Measurements from ENCODE around the gene FUT8. TPM values are rescaled to one million over a fixed set of nuclear protein-coding genes. Genes with fewer than 3 reads are reported as not detected.

FUT8 gene
- total RNA-seq, 1 experiment from 2014 or later: 109 TPM

DNA sequence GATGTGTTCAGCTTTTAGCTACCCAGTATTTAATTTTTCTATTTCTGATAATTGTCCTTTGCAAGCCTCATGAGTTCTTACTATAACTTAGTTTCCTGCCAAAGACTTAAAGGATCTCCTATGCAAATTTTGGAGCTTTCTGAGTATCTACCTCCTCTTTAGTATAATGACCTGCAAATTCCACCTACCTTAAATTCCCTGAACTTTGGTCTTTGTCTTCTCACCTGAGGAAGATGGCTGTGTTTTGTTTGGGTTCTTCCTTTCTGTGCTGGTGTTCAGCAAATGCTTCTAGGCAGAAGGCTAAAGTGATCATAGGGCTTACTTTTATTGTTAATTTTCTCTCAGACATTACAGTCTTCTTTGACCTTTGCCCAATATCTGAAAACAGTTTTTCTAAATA is 142.8 kb downstream of the FUT8 start:
- no peak for DNase-seq (ENCODE audit: low read depth)

DNA sequence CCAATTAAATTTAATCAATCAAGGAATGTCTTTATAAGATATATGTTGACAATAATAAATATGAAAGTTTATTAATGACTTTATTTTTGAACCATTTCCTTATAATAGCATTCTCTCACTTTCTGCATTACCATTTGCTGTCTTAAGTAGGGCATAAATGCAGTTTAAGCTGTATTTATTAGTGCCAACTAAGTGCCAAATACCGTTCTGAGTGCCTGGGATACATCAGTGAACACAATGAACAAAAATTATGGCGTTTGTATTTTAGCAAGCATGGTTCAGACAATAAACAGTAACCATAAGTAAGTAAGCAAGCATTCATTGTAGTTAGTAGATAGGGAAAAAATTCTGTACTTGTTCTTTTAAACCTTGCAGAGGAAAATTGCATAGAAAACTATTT is 145.8 kb downstream of the FUT8 start:
- no peak for DNase-seq (ENCODE audit: low read depth)

DNA sequence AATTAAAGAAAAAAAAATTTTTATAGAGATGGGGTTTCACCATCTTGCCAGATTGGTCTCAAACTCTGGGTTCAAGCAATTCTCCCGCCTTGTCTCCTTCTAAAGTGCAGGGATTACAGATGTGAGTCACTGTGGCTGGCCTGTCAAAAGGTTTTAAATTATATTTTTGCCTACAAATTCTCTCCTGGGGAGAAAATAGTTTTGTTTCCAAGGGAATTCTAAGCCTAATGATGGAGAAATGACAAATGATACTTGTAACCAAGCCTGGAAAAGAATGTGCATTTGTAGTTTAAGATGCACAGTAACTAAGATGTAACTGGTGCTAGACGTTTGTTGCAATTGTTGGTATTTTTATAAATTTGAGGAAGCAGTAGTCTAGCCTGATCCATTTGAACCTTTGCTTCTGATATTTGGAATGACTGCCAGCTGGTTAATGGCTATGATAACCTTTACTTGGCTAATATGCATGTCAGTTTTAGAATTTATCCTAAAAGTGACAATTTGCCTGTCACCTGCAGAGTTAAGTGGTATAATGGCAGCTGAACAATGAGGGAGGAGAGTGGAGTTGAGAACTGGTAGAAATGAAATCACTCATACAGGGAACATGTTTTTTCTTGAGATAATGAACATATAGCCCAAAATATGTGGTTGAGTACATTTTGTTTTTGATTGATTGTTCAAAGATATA is 148.0 kb downstream of the FUT8 start:
- peak; percentile 70 for DNase-seq (ENCODE audit: low read depth)

DNA sequence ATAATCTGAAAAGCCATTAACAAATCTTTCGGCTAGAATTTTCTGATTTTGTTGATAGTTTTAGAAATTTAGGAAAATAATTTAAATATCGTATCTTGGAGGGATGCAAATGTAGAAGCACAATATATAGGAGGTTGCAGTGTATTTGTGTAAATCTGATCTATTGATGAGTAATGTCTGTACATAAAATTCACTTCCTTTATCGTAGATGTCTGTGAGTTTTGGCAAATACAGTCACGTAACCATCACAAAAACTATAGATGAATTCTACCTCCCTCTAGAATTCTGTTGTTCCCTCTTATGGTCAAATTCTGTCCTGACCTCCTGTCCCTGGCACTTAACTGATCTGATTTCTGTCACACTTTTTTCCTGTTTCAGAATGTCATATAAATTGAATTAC is 151.8 kb downstream of the FUT8 start:
- DNase-seq (ENCODE audit: low read depth): no peak

DNA sequence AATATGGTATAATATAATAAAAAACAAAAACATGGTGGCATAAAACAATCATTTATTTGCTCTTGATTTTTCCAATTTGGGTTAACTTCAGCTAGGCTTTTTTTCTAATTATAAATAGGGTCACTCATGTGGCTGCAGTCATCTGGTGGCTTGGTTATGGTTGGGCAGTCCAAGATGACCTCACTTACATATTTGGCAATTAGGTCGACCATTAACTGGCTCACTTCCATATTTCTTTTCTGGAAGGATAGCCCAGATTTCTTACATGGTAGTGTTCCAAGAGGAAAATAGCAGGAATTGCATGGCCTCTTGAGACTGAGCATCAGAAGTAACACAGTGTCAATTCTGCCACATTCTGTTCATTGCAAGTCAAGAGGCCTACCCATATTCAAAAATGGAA is 153.4 kb downstream of the FUT8 start:
- peak; percentile 56 for DNase-seq (ENCODE audit: low read depth)

DNA sequence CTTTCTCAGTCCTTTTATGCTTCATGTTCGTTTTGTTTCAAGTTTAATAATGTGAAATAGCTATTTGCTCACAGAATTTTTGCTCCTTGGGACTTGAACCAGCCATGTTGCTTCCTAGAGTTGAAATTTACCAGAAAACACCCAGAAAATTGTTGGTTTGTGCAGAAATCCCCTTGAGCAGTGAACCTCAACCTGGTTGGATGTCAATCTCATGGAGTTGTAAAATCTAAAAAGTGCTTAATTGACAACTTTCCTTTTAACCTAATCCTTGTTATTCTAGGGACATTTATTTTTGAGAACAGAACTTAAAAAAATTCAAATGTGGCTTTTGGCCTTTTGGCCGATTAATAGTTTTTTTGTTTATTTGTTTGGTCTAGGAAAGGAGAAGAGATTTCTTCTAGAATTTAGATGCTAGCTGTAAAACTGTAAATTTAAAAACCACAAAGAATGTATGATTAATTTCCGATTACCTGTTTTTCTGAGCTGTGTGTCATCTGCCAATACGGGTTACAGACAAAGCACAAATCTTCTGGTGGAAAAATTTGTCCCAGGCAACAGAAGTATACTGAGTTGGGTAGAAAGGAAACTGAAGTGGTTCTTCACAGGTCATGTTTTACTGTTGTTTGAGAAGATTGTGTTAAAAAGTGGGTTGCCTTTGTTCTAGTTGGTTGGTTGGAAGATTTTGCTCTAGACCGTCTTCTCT is 154.4 kb downstream of the FUT8 start:
- peak; percentile 71 for DNase-seq (ENCODE audit: low read depth)

DNA sequence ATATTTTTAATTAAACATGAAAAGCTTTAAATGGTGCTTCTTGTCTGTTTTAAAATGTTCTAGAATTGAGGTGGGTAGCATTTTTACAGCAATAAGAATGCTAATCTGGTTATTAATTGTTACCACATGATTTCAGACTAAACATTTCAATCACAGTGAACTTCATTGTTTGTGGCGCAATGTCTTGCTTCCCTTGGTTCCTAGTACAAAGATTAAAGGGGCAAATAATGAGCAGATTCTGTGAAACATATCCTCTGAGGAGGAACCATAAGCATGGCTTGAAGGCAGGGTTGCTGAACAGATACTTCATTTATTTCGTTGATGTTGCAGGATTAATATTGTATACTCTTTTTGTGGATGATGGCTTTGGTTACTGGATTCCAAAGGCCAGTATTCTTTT is 162.1 kb downstream of the FUT8 start:
- DNase-seq (ENCODE audit: low read depth): no peak

DNA sequence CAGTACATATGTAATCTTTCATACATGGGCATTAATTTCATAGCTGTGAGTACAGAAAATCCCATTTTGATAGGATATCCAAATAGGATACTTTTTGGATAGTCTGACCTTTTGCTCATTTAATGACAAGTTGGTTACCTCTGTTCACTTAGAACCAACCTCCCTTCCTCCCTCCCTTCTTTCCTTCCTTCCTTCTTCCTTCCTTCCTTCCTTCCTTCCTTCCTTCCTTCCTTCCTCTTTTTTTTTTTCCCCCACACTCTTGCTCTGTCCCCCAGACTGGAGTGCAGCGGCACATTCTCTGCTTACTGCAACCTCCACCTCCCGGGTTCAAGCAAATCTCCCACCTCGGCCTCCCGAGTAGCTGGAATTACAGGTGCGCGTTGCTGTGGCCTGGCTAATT is 162.9 kb downstream of the FUT8 start:
- no peak for DNase-seq (ENCODE audit: low read depth)

DNA sequence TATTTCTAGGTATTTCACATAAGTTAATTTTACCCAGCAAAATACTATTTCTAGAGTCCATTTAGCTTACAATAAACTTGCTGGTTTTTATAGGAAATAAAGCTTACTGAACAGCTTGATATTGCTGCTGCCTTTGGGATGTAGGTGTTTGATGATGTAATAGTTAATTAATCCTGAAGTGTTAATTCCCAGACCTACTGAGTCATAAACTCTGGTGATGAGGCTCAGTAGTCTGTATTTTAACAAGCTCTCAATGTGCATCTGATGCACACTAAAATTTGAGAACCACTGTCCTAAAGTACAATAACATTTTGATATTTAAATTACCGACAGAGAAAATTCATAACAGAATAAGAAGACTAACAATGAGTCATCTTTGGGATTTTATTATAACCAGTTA is 168.4 kb downstream of the FUT8 start:
- no peak for DNase-seq (ENCODE audit: low read depth)

DNA sequence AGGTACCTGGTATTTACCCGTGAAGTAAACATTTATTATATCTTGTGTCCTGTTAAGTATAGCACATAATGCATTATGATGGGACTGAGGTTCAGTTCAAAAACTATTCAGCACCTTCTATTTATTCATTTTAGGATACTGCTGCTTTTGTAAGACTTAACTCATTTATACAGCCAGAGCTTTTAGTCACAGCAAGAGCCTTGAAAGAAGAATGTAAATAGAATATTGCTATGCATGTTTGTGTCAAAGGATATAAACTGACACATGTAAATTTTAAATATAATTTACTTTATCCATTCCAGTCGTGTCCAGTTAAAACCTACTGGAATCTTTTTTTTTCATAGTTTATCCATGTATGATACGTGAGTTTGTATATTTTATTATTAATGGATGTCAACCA is 168.8 kb downstream of the FUT8 start:
- DNase-seq (ENCODE audit: low read depth): no peak

DNA sequence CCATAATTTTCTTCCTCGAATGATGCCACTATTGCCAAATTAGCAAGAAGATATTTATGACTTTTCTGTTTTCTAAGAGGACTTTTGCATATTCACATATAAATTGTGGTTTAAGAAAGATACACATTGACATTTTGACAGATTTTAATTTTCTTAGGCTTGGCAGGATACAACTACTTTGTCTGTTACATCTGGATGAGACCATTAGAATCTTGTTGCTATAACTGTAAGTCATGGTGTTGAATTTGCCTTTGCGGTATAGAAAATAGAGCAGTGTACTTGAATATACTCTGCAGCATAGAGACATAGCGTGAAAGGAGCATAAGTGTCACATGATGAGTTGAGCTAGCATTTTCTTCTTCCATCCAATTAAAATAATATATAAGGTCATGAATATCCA is 169.3 kb downstream of the FUT8 start:
- no peak for DNase-seq (ENCODE audit: low read depth)

DNA sequence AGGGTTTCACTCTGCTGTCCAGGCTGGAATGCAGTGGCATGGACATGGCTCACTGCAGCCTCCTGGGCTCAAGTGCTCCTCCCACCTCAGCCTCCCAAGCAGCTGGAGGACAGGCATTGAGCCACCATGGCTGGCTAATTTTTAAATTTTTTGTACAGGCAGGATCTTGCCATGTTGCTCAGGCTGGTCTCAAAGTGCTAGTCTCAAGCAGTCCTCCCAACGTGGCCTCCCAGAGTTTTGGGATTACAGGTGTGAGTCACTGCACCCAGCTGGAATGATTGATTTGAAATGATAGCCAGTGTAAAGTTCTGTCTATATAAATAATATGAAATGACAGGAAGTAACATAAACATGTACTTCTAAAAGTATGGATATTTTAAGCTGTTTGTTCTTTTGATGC is 172.7 kb downstream of the FUT8 start:
- DNase-seq (ENCODE audit: low read depth): peak; percentile 23

DNA sequence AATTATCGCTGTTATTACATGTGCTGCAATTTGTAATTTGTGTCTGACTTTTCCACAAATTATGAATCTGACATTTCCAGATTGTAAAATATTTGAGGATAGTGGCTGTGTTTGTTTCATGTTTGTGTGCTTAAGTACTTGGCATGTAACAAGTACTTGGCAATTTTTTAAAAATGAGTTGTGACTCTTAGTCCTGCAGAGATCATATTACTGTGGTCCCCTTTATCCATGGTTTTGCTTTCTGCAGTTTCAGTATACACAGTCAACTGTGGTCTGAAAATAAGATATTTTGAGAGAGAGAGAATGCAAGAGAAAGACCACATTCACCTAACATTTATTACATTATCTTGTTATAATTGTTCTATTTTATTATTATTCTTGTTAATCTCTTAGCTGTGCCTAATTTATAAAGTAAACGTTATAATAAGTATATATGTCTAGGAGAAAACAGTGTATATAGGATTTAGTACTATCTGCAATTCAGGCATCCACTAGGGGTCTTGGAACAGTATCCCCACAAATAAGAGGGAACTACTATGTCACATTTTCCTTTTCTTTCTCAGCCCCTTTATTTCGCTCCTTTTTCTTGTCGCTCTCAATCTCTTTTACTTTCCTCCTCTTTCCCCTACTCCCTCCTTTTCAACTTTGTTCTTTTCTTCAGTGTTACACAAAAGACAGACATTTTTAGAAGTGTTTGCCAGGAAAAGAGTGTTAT is 176.1 kb downstream of the FUT8 start:
- DNase-seq (ENCODE audit: low read depth): no peak

DNA sequence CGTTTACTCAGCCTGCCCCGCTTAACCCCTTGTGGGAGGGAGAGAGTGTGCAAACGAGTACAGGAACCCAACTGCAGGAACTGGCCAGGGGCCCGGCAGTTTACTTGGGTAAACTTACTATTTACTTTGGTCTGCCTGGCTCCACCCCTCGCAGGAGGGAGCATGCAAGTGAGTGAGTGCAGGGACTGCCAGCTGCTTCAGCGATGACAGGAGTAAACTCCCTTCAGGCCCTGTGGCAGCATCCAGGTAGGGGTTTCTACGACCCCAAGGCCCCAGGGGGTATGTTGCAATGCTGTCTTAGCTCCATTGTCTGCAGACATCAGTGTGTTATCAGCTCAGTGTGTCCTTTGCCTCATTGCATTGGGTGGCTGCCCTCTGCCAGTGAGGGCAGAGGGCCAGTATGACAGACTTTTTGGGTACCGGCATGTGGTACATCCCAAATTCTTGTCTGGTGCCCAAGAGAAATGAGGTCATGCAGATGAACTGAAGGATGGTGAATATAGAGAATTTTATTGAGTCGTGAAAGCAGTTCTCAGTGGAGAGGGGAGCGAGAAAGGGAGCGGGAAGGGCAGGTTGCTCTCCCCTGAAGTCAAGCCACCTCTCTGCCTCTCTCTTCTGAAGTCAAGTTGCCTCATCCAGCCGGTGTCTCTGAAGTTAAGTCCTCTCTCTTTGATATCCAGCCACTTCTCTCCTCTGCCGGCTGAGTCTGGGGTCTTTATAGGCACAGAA is 181.8 kb downstream of the FUT8 start:
- DNase-seq (ENCODE audit: low read depth): no peak

DNA sequence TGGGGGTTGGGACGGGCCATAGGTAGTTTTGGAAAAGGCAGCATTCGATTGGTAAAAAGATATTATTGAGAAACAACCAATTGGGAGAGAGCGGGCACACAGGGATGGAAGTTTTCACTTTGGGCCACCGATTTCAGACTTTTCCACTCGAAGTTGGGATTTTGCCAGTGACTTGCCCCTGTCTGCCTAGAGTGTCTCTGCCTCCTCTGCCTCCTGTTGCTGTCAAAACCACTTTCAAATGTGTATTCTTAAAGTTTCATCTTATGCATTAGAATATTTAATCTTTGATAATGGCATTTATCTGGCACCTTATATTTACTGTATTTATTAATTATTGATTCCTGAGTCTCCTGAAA is 182.3 kb downstream of the FUT8 start:
- no peak for DNase-seq (ENCODE audit: low read depth)

DNA sequence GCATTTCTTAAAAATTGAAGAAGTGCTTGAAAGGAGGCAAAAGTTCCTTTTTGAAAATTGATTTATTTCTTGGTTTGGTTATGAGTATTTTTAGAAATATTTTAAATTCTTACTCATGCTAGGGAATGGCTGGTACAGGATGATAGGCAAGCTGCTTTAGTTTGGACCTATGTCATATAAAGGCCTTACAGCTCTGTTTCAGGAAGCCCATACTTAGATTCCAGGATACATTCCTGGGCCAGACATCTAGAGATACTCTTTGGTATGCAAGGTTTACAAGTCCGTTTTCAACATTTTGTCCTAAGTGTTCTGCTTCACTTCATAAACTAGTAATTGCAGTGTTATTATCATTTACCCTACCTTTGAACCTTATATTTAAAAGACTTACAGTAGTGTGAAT is 186.8 kb downstream of the FUT8 start:
- DNase-seq (ENCODE audit: low read depth): peak; percentile 9

DNA sequence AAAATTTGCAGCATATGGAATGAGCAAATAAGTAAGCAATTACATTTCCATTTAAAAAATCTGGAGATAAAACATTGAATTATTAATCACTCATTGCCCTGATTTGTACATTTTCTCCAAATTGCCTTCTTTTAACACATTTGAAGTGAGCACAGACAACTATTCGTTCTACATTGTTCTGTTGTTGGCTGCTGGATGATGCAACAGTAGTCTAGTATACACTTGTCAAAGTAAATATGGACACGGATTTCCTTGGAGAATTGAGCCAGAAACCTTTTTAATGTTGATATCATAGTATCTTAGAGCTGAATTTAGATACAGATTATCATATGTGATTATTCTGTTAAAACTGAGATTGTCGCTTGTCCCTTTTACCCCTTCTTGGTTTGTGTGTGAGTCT is 188.2 kb downstream of the FUT8 start:
- no peak for DNase-seq (ENCODE audit: low read depth)

DNA sequence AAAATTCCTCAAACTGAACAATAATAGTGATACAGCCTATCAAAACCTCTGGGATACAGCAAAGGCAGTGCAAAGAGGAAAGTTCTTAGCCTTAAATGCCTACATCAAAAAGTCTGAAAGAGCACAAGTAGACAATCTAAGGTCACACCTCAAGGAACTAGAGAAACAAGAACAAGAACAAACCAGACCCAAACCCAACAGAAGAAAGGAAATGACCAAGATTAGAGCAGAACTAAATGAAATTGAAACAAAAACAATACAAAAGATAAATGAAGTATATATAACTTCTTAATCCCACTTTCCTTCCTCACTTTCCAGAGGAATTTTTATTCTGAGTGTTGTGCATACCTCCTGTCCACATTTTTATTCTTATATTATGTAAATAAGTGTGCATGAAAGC is 192.0 kb downstream of the FUT8 start:
- no peak for DNase-seq (ENCODE audit: low read depth)

DNA sequence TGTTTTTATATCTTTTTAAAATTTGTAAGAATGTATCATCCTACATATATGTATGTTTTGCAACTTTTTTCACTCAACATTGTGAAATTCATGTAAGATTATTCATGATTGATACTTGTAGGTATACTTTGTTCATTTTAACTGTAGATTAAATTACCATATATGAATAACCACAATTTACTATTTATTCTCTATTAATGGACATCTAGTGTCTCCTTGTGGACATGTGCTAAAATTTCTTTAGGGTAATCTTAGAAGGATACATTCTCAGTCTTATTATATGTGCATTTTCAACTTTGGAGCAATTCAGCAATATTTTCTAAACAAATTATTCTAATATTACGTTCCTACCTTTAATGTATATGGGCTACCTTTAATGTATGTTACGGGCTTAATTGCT is 192.4 kb downstream of the FUT8 start:
- peak; percentile 7 for DNase-seq (ENCODE audit: low read depth)

DNA sequence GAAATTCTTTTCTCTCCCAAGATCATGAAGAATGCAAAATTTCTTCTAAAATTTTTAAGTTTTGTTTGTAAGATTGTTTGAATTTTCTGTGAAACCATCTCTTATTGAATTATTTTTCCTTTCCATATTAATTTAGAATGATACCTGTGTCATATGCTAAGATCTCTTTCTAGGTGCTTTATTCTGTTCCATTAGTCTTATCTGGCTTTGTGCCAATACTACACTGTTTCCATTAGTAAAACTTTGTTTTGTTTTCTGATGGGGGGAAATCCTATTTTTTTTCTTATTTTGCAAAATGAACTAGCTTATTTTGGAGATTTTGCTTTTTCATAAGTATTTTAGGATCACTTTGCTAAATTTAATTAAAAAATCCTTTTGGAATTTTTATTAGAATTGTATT is 193.9 kb downstream of the FUT8 start:
- no peak for DNase-seq (ENCODE audit: low read depth)

DNA sequence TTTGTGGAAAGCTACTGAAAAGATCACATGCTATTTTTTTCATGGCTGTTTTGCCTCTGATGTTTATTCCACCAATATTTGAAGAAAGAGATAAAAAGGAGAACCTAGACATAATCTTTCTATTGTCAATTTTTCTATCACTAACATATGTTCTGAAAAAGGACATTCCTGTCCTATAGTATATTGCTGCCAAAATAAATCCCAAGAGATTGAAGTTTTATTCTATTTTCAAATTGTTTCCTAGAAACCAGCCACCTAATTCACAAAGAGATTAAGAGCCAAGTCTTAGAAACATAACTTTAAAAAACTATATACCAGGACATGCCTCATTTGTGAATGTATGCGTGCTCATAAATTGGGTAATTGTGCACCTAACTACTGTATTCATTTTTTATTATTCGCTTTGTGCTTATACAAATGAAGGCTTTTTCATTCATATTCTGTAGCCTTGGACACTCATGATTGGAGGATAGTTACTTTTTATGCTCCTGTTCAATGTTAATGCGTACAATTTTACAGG is 200.7 kb downstream of the FUT8 start:
- DNase-seq (ENCODE audit: low read depth): no peak

DNA sequence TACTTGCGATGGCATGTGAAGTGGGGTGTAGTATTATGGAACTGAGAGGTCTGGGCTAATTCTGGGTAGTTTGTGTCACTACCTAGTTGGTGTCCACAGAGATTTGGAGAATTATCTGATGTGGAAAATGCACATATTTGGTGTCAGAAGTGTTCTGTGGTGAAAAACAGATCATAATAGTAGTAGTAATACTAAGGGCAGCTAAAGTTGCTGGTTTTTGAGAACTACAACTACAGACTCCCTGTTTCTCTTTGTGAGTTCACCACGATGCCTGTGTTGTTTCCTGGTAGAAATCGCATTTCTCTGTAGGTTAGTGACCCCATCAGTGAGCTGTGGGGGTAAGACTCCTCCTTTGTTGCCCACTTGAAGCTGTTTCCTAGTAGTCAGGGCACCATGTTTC is 206.5 kb downstream of the FUT8 start:
- no peak for DNase-seq (ENCODE audit: low read depth)

Measured in M059J (cell line).